Brain microvascular endothelial cell (primary cell): Measurements from ENCODE around the gene CIT.

Experiments
- DNase-seq: peaks from one replicate; pipeline ENCODE4 v3.0.0-alpha.2; 2020
- H3K27ac ChIP-seq: fragments of 250-450 bp; sonication (Bioruptor Pico); 2 replicates; pipeline ENCODE4 v1.5.1; 2020; ENCODE audit warnings: mild to moderate bottlenecking, moderate library complexity
- H3K27me3 ChIP-seq: fragments of 250-450 bp; sonication (Bioruptor Pico); replicated peaks from 2 replicates; pipeline ENCODE4 v1.5.1; 2020; ENCODE audit warnings: mild to moderate bottlenecking
- H3K36me3 ChIP-seq: fragments of 250-450 bp; sonication (Bioruptor Pico); replicated peaks from 2 replicates; pipeline ENCODE4 v1.5.1; 2020; ENCODE audit warnings: mild to moderate bottlenecking
- H3K4me3 ChIP-seq: 2 replicates; pipeline ENCODE4 v1.5.1; 2011; ENCODE audit warnings: low read depth, mild to moderate bottlenecking, control low read depth, low read length, moderate library complexity
- CTCF ChIP-seq: IDR thresholded peaks from 2 replicates; pipeline ENCODE4 v1.5.1; 2011; ENCODE audit warnings: low read depth, mild to moderate bottlenecking, moderate library complexity, low read length, control low read depth, inconsistent platforms; ENCODE audit errors: missing control alignments
- in situ Hi-C: cut with HindIII; loops from 2 replicates; pipeline ENCODE4 v1.10.0; 2017; ENCODE audit warnings: low sequenced_read_pairs, low pct_ligation_motif_present

Gene CIT

DNA sequence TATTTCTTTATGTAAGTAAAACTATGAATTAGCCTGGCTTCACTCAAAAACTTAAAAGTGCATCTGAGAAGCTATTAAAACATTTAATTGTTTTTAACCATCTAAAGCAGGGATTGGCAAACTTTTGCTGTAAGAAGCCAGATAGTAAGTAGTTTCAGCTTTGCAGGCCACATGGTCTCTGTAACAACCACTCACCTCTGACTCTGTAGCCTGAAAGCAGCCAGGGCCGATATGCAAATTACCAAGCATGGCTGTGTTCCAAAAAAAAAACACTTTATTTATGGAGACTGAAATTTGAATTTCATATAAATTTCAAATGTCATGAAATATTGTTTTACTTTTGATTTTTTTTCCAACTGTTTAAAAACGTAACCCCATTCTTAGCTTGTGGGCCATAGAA is 95.3 kb downstream of the CIT start:
- Histone ChIP-seq H3K27me3 (no peaks in the 10 kb centered on the region), H3K4me3 (no peak overlapping the region), H3K36me3 (no peaks in the 10 kb centered on the region), H3K27ac (no peak overlapping the region)
- TF ChIP-seq CTCF: no peak
- in situ Hi-C loops: no loop called here
- no peak for DNase-seq

GRCh38 chr12:119780786-119781434 is 96.2 kb downstream of the CIT start:
- DNase-seq: peak; percentile 33
- no peaks in the 10 kb centered on the region for H3K27me3 ChIP-seq
- peak; percentile 91 for TF ChIP-seq CTCF
- no peaks in the 10 kb centered on the region for H3K36me3 ChIP-seq
- in situ Hi-C loops: no loop called here
- H3K4me3 ChIP-seq: no peak overlapping the region
- no peak overlapping the region for H3K27ac ChIP-seq

DNA sequence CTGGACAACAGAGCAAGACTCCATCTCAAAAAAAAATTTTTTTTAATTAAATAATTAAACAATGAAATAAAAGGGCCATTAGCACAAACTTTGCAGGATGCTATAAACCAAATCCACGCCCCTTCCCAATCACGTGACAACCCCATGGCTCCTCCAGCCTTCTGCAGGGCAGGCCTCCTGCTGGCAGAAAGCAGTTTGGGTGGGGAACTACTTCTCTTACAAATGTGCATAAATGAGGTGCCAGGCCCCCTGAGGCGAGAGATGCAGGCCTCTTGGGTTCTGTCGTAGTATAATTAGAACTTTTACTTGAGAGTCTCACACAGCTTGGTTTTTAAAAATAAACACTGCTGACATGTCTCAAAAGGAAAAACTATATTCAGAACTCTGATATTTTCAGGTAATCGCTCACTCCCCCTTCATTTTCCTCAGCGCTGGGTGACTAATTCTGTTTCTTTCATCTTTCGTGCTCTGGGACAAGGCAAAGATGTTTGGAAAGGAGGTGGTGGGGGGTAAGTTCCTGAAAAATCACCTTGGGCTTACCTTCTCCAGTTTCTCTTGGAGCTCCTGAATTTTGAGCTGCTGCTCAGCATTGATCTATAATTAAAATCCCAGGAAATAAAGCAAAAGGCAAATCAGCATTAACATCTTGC is 101.7 kb downstream of the CIT start:
- no peak for TF ChIP-seq CTCF
- H3K27me3 ChIP-seq: no peaks in the 10 kb centered on the region
- H3K36me3 ChIP-seq: no peaks in the 10 kb centered on the region
- no peak for DNase-seq
- in situ Hi-C loops: no loop called here
- no peak overlapping the region for H3K4me3 ChIP-seq
- no peak overlapping the region for H3K27ac ChIP-seq

GRCh38 chr12:119772431-119772830 is 104.7 kb downstream of the CIT start:
- in situ Hi-C loops: no loop called here
- TF ChIP-seq CTCF: no peak

DNA sequence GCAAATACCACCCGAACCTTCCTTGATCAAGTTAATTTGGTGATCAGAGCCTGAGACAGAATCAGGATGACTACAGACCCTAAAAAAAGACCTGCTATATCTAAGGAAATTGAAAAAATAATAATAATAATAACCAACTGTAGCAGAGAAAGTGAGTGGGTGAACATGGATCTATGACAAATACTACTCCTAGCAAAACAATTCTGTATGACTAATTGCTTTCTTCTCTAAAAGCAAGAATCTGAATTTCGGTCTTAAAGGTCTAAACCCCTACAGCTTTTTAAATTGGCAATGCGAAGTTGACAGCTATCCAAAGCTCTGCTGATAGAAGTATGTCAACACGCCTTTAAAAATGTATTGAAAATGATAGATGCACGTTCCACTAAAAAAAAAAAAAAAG is 107.0 kb downstream of the CIT start:
- no peak overlapping the region for H3K27ac ChIP-seq

More at GRCh38 chr12:119772431-119772830, 104.7 kb downstream of the CIT start:
- no peak overlapping the region for H3K27ac ChIP-seq
- DNase-seq: peak; percentile 14
- H3K36me3 ChIP-seq: no peaks in the 10 kb centered on the region
- H3K27me3 ChIP-seq: no peaks in the 10 kb centered on the region
- H3K4me3 ChIP-seq: no peak overlapping the region

More for the DNA sequence above, 107.0 kb downstream of the CIT start:
- H3K27me3 ChIP-seq: no peaks in the 10 kb centered on the region
- in situ Hi-C loops: no loop called here
- DNase-seq: no peak
- TF ChIP-seq CTCF: no peak
- H3K36me3 ChIP-seq: no peaks in the 10 kb centered on the region
- no peak overlapping the region for H3K4me3 ChIP-seq
